MM.1S (cell line): Measurements from ENCODE around the gene MYZAP.

Experiments
- EZH2phosphoT487 ChIP-seq: fragments of 300-600 bp; sonication (generic); IDR thresholded peaks from 2 replicates; pipeline ENCODE4 v1.6.1; 2018; ENCODE audit warnings: antibody characterized with exemption, low read length
- TF ChIP-seq, protein P1 (sequence below): fragments of 300-600 bp; sonication (generic); IDR thresholded peaks from 2 replicates; pipeline ENCODE4 v1.5.1; 2016; ENCODE audit warnings: antibody characterized with exemption, low read length, mixed read lengths

DNA sequence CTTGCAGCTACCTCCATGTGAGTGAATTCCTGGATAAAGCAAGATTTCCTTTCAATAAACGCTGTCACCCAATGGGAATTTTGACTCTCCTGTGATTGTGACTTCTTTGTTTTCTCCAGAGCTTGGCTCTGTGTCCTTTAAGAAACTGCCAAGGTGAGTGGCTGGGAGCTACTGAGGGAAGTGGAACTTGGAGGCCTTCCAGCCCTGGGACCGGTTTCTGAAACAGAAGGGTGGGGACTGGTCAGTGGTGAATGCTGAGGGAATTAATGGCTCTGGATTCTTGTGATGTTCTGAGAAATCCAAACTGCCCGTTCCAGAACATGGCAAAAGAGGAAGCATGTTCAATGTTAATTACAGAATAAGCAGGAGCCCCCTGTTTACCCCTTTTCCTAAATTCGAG, 41.1 kb upstream of the MYZAP start:
- TF ChIP-seq, protein P1, sequence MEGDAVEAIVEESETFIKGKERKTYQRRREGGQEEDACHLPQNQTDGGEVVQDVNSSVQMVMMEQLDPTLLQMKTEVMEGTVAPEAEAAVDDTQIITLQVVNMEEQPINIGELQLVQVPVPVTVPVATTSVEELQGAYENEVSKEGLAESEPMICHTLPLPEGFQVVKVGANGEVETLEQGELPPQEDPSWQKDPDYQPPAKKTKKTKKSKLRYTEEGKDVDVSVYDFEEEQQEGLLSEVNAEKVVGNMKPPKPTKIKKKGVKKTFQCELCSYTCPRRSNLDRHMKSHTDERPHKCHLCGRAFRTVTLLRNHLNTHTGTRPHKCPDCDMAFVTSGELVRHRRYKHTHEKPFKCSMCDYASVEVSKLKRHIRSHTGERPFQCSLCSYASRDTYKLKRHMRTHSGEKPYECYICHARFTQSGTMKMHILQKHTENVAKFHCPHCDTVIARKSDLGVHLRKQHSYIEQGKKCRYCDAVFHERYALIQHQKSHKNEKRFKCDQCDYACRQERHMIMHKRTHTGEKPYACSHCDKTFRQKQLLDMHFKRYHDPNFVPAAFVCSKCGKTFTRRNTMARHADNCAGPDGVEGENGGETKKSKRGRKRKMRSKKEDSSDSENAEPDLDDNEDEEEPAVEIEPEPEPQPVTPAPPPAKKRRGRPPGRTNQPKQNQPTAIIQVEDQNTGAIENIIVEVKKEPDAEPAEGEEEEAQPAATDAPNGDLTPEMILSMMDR = no peak
- no peak for TF ChIP-seq EZH2phosphoT487
